Measurements from ENCODE around the gene FDX1.

Gene FDX1

DNA sequence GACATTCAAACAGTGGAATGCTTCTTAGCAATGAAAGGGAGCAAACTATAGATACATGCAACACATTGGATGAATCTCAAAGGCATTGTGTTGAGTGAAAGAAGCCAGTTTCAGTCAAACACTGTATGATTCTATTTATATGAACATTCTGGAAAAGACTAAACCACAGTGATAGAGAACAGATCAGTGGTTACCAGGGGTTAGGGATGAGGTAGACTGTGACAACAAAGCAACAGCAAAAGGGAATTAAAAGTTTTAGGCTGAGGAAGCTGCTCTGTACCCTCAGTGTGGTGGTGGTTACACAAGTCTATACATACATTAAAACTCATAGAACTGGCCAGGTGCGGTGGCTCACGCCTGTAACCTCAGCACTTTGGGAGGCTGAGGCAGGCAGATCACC lies 23.0 kb downstream of the FDX1 start:
- Histone ChIP-seq H3K9ac (ENCODE audit: low read depth, low read length) (no peak overlapping the region), H3K4me1 (ENCODE audit: control insufficient read depth, insufficient read depth, low read length) (no peaks in the 10 kb centered on the region), H3K27me3 (ENCODE audit: control insufficient read depth, insufficient read depth, low read length) (no peaks in the 10 kb centered on the region), H3K9me3 (ENCODE audit: control insufficient read depth, insufficient read depth, low read length) (no peaks in the 10 kb centered on the region), H3K4me3 (ENCODE audit: low read depth, low read length) (no peak overlapping the region), H3K36me3 (ENCODE audit: control insufficient read depth, insufficient read depth, low read length) (no peaks in the 10 kb centered on the region)

DNA sequence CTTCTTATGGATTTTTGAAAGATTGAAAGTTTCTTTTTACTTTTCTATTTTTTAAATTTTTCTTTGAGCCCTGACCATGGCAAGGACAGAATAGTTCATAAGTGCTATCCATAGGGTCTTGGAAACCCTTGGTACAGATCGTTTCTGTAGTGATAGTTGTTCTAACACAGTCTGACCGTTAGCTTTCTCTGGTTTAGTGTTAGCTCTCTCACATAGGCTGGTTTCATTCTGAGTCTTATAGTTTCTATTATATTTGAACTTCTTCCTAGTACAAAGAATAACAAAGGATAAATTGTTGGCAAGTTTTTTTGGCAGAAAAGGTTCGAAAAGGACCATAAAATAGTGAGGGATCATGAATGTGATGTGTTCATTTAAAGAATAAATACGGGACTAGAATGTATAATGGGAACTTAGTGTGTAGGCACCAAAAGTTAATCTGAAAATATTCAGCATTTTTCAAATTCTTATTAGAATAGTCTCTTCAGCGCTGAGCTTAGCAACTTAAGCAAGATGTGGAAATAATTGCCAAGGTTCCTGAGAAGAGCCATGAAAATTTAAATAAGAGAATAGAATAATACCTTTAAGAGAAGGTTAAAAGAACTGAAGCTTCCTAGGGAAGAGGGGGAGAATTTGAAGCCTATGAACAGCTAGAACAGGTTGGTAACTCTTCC lies 24.1 kb downstream of the FDX1 start:
- Histone ChIP-seq H3K4me3 (ENCODE audit: low read depth, low read length) (no peak overlapping the region), H3K27me3 (ENCODE audit: control insufficient read depth, insufficient read depth, low read length) (no peaks in the 10 kb centered on the region), H3K4me1 (ENCODE audit: control insufficient read depth, insufficient read depth, low read length) (no peaks in the 10 kb centered on the region), H3K9me3 (ENCODE audit: control insufficient read depth, insufficient read depth, low read length) (no peaks in the 10 kb centered on the region), H3K36me3 (ENCODE audit: control insufficient read depth, insufficient read depth, low read length) (no peaks in the 10 kb centered on the region), H3K9ac (ENCODE audit: low read depth, low read length) (no peak overlapping the region)

DNA sequence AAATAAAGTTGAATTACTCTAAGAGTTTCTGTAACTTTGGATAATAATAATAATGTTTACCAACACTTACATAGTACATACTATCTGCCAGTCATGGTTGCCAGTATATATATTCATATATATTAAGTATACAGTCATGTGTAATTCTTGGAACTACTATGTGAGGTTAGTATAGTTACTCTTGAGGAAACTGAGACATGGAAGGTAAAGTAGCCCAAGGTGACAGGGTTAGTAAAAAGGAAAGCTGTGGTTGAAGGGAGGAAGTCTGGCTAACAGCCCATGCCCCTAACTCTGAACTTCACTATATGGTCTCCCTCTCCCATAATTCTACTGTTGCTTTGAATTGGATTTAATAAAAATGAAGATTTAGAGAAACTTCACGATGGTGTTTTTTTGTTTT lies 24.9 kb downstream of the FDX1 start:
- no peak overlapping the region for H3K9ac ChIP-seq (ENCODE audit: low read depth, low read length)
- no peaks in the 10 kb centered on the region for H3K27me3 ChIP-seq (ENCODE audit: control insufficient read depth, insufficient read depth, low read length)
- no peaks in the 10 kb centered on the region for H3K4me1 ChIP-seq (ENCODE audit: control insufficient read depth, insufficient read depth, low read length)
- H3K9me3 ChIP-seq (ENCODE audit: control insufficient read depth, insufficient read depth, low read length) = no peaks in the 10 kb centered on the region
- H3K4me3 ChIP-seq (ENCODE audit: low read depth, low read length) = no peak overlapping the region
- no peaks in the 10 kb centered on the region for H3K36me3 ChIP-seq (ENCODE audit: control insufficient read depth, insufficient read depth, low read length)

DNA sequence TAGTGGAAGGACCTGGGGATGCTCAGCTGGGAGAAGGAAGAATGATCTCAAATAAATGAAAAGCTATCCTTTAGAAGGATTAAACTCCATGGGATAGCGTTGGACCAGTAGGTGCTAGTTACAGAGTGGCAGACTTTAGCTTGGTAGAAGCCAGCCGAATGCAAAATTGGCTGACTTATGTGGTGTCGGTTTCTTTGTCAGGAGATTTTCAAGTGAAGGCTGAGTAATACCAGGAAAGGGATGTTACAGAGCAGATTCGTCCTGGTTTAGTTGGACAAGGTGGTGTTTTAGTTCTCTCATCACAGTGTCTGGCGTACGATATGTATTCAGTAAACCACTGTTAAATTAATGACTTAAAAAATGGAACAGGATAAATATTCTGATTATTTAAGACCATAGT lies 26.0 kb downstream of the FDX1 start:
- Histone ChIP-seq H3K4me3 (ENCODE audit: low read depth, low read length) (no peak overlapping the region), H3K27me3 (ENCODE audit: control insufficient read depth, insufficient read depth, low read length) (no peaks in the 10 kb centered on the region), H3K36me3 (ENCODE audit: control insufficient read depth, insufficient read depth, low read length) (no peaks in the 10 kb centered on the region), H3K9me3 (ENCODE audit: control insufficient read depth, insufficient read depth, low read length) (no peaks in the 10 kb centered on the region), H3K9ac (ENCODE audit: low read depth, low read length) (no peak overlapping the region), H3K4me1 (ENCODE audit: control insufficient read depth, insufficient read depth, low read length) (no peaks in the 10 kb centered on the region)

DNA sequence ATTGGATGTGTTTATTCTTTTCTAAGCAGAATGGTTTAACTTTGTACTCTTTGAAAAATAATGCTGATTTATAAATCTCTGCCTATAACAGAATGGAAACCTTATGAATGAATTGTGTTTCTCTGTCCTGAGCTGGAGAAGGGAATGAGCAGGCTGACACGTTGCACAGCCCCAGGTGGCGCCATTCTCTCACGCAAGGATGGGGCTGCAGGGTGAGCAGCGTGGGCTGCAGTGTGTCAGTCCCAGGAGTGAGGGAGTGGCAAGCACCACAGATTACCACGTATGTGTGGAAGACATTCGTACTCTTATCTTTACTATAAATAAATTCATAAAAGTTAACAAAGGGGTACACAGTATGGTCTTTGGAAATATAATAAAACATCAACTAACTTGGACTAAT lies 33.4 kb downstream of the FDX1 start:
- H3K36me3 ChIP-seq (ENCODE audit: control insufficient read depth, insufficient read depth, low read length) = no peaks in the 10 kb centered on the region
- no peaks in the 10 kb centered on the region for H3K4me1 ChIP-seq (ENCODE audit: control insufficient read depth, insufficient read depth, low read length)
- no peak overlapping the region for H3K9ac ChIP-seq (ENCODE audit: low read depth, low read length)
- no peaks in the 10 kb centered on the region for H3K9me3 ChIP-seq (ENCODE audit: control insufficient read depth, insufficient read depth, low read length)
- H3K27me3 ChIP-seq (ENCODE audit: control insufficient read depth, insufficient read depth, low read length) = no peaks in the 10 kb centered on the region
- no peak overlapping the region for H3K4me3 ChIP-seq (ENCODE audit: low read depth, low read length)

GRCh38 chr11:110465231-110465630 lies 35.5 kb downstream of the FDX1 start:
- Histone ChIP-seq H3K36me3 (ENCODE audit: control insufficient read depth, insufficient read depth, low read length) (no peaks in the 10 kb centered on the region), H3K9ac (ENCODE audit: low read depth, low read length) (no peak overlapping the region), H3K9me3 (ENCODE audit: control insufficient read depth, insufficient read depth, low read length) (no peaks in the 10 kb centered on the region), H3K27me3 (ENCODE audit: control insufficient read depth, insufficient read depth, low read length) (no peaks in the 10 kb centered on the region), H3K4me3 (ENCODE audit: low read depth, low read length) (no peak overlapping the region), H3K4me1 (ENCODE audit: control insufficient read depth, insufficient read depth, low read length) (no peaks in the 10 kb centered on the region)

- H3K36me3 ChIP-seq (ENCODE audit: control insufficient read depth, insufficient read depth, low read length) = no peaks in the 10 kb centered on the region
- no peaks in the 10 kb centered on the region for H3K9me3 ChIP-seq (ENCODE audit: control insufficient read depth, insufficient read depth, low read length)
- H3K4me1 ChIP-seq (ENCODE audit: control insufficient read depth, insufficient read depth, low read length) = no peaks in the 10 kb centered on the region
- H3K4me3 ChIP-seq (ENCODE audit: low read depth, low read length) = no peak overlapping the region
- no peaks in the 10 kb centered on the region for H3K27me3 ChIP-seq (ENCODE audit: control insufficient read depth, insufficient read depth, low read length)
- no peak overlapping the region for H3K9ac ChIP-seq (ENCODE audit: low read depth, low read length)
Observed at GRCh38 chr11:110467556-110467955, 37.8 kb downstream of the FDX1 start.

GRCh38 chr11:110468121-110468520 lies 38.4 kb downstream of the FDX1 start:
- H3K36me3 ChIP-seq (ENCODE audit: control insufficient read depth, insufficient read depth, low read length) = no peaks in the 10 kb centered on the region
- H3K9ac ChIP-seq (ENCODE audit: low read depth, low read length) = no peak overlapping the region
- no peaks in the 10 kb centered on the region for H3K9me3 ChIP-seq (ENCODE audit: control insufficient read depth, insufficient read depth, low read length)
- H3K4me1 ChIP-seq (ENCODE audit: control insufficient read depth, insufficient read depth, low read length) = no peaks in the 10 kb centered on the region
- H3K4me3 ChIP-seq (ENCODE audit: low read depth, low read length) = no peak overlapping the region
- no peaks in the 10 kb centered on the region for H3K27me3 ChIP-seq (ENCODE audit: control insufficient read depth, insufficient read depth, low read length)

GRCh38 chr11:110469127-110469526 lies 39.4 kb downstream of the FDX1 start:
- H3K27me3 ChIP-seq (ENCODE audit: control insufficient read depth, insufficient read depth, low read length) = no peaks in the 10 kb centered on the region
- no peaks in the 10 kb centered on the region for H3K36me3 ChIP-seq (ENCODE audit: control insufficient read depth, insufficient read depth, low read length)
- H3K9ac ChIP-seq (ENCODE audit: low read depth, low read length) = no peak overlapping the region
- peaks cover 3% of the 10 kb centered on the region for H3K4me1 ChIP-seq (ENCODE audit: control insufficient read depth, insufficient read depth, low read length)
- no peaks in the 10 kb centered on the region for H3K9me3 ChIP-seq (ENCODE audit: control insufficient read depth, insufficient read depth, low read length)
- H3K4me3 ChIP-seq (ENCODE audit: low read depth, low read length) = no peak overlapping the region

GRCh38 chr11:110470716-110471115 lies 41.0 kb downstream of the FDX1 start:
- Histone ChIP-seq H3K9me3 (ENCODE audit: control insufficient read depth, insufficient read depth, low read length) (no peaks in the 10 kb centered on the region), H3K27me3 (ENCODE audit: control insufficient read depth, insufficient read depth, low read length) (no peaks in the 10 kb centered on the region)

DNA sequence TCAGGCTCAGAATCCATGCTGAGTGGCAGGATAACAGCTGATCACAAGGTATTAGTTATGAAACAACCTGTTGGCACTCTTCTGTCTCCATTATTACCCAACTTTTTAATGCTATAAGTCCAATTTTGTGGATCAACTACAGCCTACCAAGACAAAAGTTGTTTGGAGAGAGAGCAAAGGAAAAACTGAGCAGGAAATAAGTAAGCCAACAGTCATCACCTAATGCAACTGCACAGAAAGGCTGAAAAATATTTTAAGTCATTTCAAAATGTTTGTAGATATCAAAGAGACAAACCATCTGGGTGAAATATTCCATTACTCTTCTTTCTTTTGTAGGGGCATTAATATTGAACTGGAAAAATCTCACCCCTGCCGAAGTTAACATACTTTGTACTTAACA lies 41.6 kb downstream of the FDX1 start:
- Histone ChIP-seq H3K27me3 (ENCODE audit: control insufficient read depth, insufficient read depth, low read length) (no peaks in the 10 kb centered on the region), H3K4me1 (ENCODE audit: control insufficient read depth, insufficient read depth, low read length) (peaks cover 9% of the 10 kb centered on the region), H3K36me3 (ENCODE audit: control insufficient read depth, insufficient read depth, low read length) (no peaks in the 10 kb centered on the region), H3K9ac (ENCODE audit: low read depth, low read length) (no peak overlapping the region), H3K9me3 (ENCODE audit: control insufficient read depth, insufficient read depth, low read length) (no peaks in the 10 kb centered on the region), H3K4me3 (ENCODE audit: low read depth, low read length) (no peak overlapping the region)

More at GRCh38 chr11:110470716-110471115, 41.0 kb downstream of the FDX1 start:
- Histone ChIP-seq H3K4me1 (ENCODE audit: control insufficient read depth, insufficient read depth, low read length) (peaks cover 9% of the 10 kb centered on the region), H3K9ac (ENCODE audit: low read depth, low read length) (no peak overlapping the region), H3K36me3 (ENCODE audit: control insufficient read depth, insufficient read depth, low read length) (no peaks in the 10 kb centered on the region), H3K4me3 (ENCODE audit: low read depth, low read length) (no peak overlapping the region)

DNA sequence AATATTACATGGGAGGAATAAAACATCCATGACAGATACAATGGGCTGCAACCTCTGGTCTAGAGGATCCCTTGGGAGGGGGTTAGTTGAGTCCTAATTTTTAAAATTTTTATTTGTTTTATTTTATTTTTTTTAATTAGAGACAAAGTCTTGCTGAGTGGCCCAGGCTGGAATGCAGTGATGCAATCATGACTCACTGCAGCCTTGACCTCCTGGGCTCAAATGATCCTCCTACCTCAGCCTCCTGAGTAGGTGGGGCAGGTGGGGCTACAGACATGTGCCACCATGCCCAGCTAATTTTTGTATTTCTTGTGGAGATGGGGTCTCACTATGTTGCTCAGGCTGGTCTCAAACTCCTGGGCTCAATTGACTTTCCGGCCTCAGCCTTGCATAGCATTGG lies 43.1 kb downstream of the FDX1 start:
- no peaks in the 10 kb centered on the region for H3K27me3 ChIP-seq (ENCODE audit: control insufficient read depth, insufficient read depth, low read length)
- H3K36me3 ChIP-seq (ENCODE audit: control insufficient read depth, insufficient read depth, low read length) = no peaks in the 10 kb centered on the region
- no peak overlapping the region for H3K4me3 ChIP-seq (ENCODE audit: low read depth, low read length)
- H3K9ac ChIP-seq (ENCODE audit: low read depth, low read length) = no peak overlapping the region
- H3K4me1 ChIP-seq (ENCODE audit: control insufficient read depth, insufficient read depth, low read length) = peaks cover 9% of the 10 kb centered on the region
- H3K9me3 ChIP-seq (ENCODE audit: control insufficient read depth, insufficient read depth, low read length) = no peaks in the 10 kb centered on the region
